IPS DF 19.7 (cell line): ENCODE measurements around the gene RCVRN.

Experiments used
- DNase-seq: peaks from one replicate; pipeline ENCODE4 v3.0.0-alpha.2; 2013; ENCODE audit warnings: low read depth, low spot score

Gene RCVRN

GRCh38 chr17:9905078-9905415, at the start of gene RCVRN:
Gene RCVRN (minus strand): TSS chr17:9905271. CDS start chr17:9905180, 91 bp downstream.
- DNase-seq: no peak

GRCh38 chr17:9953492-9953891, 48.4 kb upstream of the RCVRN start:
- DNase-seq: no peak

GRCh38 chr17:9951803-9952202, 46.7 kb upstream of the RCVRN start:
- no peak for DNase-seq

GRCh38 chr17:9948928-9949327, 43.9 kb upstream of the RCVRN start:
- DNase-seq: no peak

- no peak for DNase-seq
Observed at GRCh38 chr17:9944704-9945103, 39.6 kb upstream of the RCVRN start.

GRCh38 chr17:9943343-9943742, 38.3 kb upstream of the RCVRN start:
- DNase-seq: no peak

GRCh38 chr17:9942885-9943284, 37.8 kb upstream of the RCVRN start:
- no peak for DNase-seq

- no peak for DNase-seq
Observed at GRCh38 chr17:9941305-9941704, 36.2 kb upstream of the RCVRN start.

GRCh38 chr17:9940841-9941240, 35.8 kb upstream of the RCVRN start:
- DNase-seq: no peak

- no peak for DNase-seq
Observed at GRCh38 chr17:9938764-9939163, 33.7 kb upstream of the RCVRN start.

GRCh38 chr17:9937901-9938300, 32.8 kb upstream of the RCVRN start:
- no peak for DNase-seq

GRCh38 chr17:9937241-9937761, 32.2 kb upstream of the RCVRN start:
- no peak for DNase-seq

GRCh38 chr17:9936095-9936494, 31.0 kb upstream of the RCVRN start:
- DNase-seq: no peak

- DNase-seq: no peak
Observed at GRCh38 chr17:9935408-9935807, 30.3 kb upstream of the RCVRN start.

- no peak for DNase-seq
Observed at GRCh38 chr17:9934331-9934730, 29.3 kb upstream of the RCVRN start.

GRCh38 chr17:9932491-9932890, 27.4 kb upstream of the RCVRN start:
- no peak for DNase-seq

GRCh38 chr17:9931144-9931741, 26.2 kb upstream of the RCVRN start:
- no peak for DNase-seq

- no peak for DNase-seq
Observed at GRCh38 chr17:9929871-9930270, 24.8 kb upstream of the RCVRN start.

GRCh38 chr17:9928601-9929333, 23.7 kb upstream of the RCVRN start:
- peak; percentile 20 for DNase-seq

GRCh38 chr17:9926150-9926804, 21.2 kb upstream of the RCVRN start:
- no peak for DNase-seq

- DNase-seq: no peak
Observed at GRCh38 chr17:9925457-9925856, 20.4 kb upstream of the RCVRN start.

GRCh38 chr17:9924735-9925191, 19.7 kb upstream of the RCVRN start:
- peak; percentile 50 for DNase-seq
